HepG2 (cell line): ENCODE measurements around the gene LLGL2. TPM values are rescaled to one million over a fixed set of nuclear protein-coding genes. Genes with fewer than 3 reads are reported as not detected.
A peak's percentile ranks its signal among the peaks of the same experiment; 100 is the strongest.

Experiments used
- ATF5 ChIP-seq: sonication (generic); formaldehyde crosslinking; IDR thresholded peaks from 2 replicates; pipeline ENCODE4 v1.4.0; 2020; ENCODE audit warnings: mild to moderate bottlenecking, low read depth, missing genetic modification reagents
- BORCS8-MEF2B ChIP-seq: sonication (generic); formaldehyde crosslinking; IDR thresholded peaks from 2 replicates; pipeline ENCODE4 v1.8.0; 2022; ENCODE audit warnings: mild to moderate bottlenecking, missing genetic modification reagents
- GTF3A ChIP-seq: sonication (generic); formaldehyde crosslinking; conservative IDR thresholded peaks from 2 replicates; pipeline ENCODE4 v1.4.0; 2020; ENCODE audit warnings: mild to moderate bottlenecking, missing genetic modification reagents
- HCFC1 ChIP-seq: fragments of 150-350 bp; IDR thresholded peaks from 2 replicates; pipeline ENCODE4 v1.6.1; 2014; ENCODE audit warnings: low read depth, low read length
- IKZF1 ChIP-seq: fragments of 450-650 bp; IDR thresholded peaks from 2 replicates; pipeline ENCODE4 v1.7.1; 2016
- KMT2B ChIP-seq: IDR thresholded peaks from 2 replicates; pipeline ENCODE4 v1.6.1; 2016; ENCODE audit warnings: missing genetic modification reagents, missing compliant biosample characterization
- LCORL ChIP-seq, 2 experiments: fragments of 450-650 bp in 1 of 2; sonication (generic) in 1 of 2; formaldehyde crosslinking in 1 of 2; IDR thresholded peaks; 2 replicates each; pipeline versions ENCODE4 v1.5.0 to v1.6.1; 2017 to 2020; ENCODE audit warnings: antibody characterized with exemption in 1 of 2, missing genetic modification reagents in 1 of 2
- NCOR1 ChIP-seq: fragments of 200-600 bp; sonication (generic); IDR thresholded peaks from 2 replicates; pipeline ENCODE4 v1.7.0; 2017; ENCODE audit warnings: antibody characterized with exemption, low read length, borderline replicate concordance
- NPAS2 ChIP-seq: sonication (generic); formaldehyde crosslinking; IDR thresholded peaks from 2 replicates; pipeline ENCODE4 v1.8.0; 2022; ENCODE audit warnings: mild to moderate bottlenecking, missing genetic modification reagents, borderline replicate concordance
- PHF21A ChIP-seq: sonication (generic); formaldehyde crosslinking; IDR thresholded peaks from 2 replicates; pipeline ENCODE4 v1.5.0; 2020; ENCODE audit warnings: mild to moderate bottlenecking, missing genetic modification reagents
- RFX1 ChIP-seq: fragments of 450-650 bp; IDR thresholded peaks from 2 replicates; pipeline ENCODE4 v1.6.1; 2017
- SPEN ChIP-seq: sonication (generic); formaldehyde crosslinking; IDR thresholded peaks from 2 replicates; pipeline ENCODE4 v1.5.1; 2020; ENCODE audit warnings: low read depth, mild to moderate bottlenecking, missing genetic modification reagents
- TBL1XR1 ChIP-seq: fragments of 150-350 bp; IDR thresholded peaks from 2 replicates; pipeline ENCODE4 v1.6.1; 2014; ENCODE audit warnings: borderline replicate concordance, low read length; ENCODE audit not compliant: partially characterized antibody
- ZBTB21 ChIP-seq: sonication (generic); formaldehyde crosslinking; IDR thresholded peaks from 2 replicates; pipeline ENCODE4 v1.4.0; 2020; ENCODE audit warnings: missing genetic modification reagents
- ZFP37 ChIP-seq: sonication (generic); formaldehyde crosslinking; IDR thresholded peaks from 2 replicates; pipeline ENCODE4 v1.4.0; 2020; ENCODE audit warnings: missing genetic modification reagents, borderline replicate concordance
- ZMYM2 ChIP-seq: sonication (generic); formaldehyde crosslinking; IDR thresholded peaks from 2 replicates; pipeline ENCODE4 v1.8.0; 2022; ENCODE audit warnings: mild to moderate bottlenecking, missing genetic modification reagents
- ZNF136 ChIP-seq: sonication (generic); formaldehyde crosslinking; IDR thresholded peaks from 2 replicates; pipeline ENCODE4 v1.8.1; 2022; ENCODE audit warnings: low read depth, mild to moderate bottlenecking, moderate library complexity, missing genetic modification reagents
- ZNF207 ChIP-seq: fragments of 450-650 bp; IDR thresholded peaks from 2 replicates; pipeline ENCODE4 v1.6.1; 2016; ENCODE audit warnings: antibody characterized with exemption, borderline replicate concordance
- ZNF564 ChIP-seq: sonication (generic); formaldehyde crosslinking; IDR thresholded peaks from 2 replicates; pipeline ENCODE4 v1.8.1; 2023; ENCODE audit warnings: mild to moderate bottlenecking, missing genetic modification reagents
- ZNF607 ChIP-seq: sonication (generic); formaldehyde crosslinking; IDR thresholded peaks from 2 replicates; pipeline ENCODE4 v1.5.1; 2020; ENCODE audit warnings: missing genetic modification reagents, mild to moderate bottlenecking, borderline replicate concordance
- polyA plus RNA-seq, 8 experiments: library from polyadenylated mRNA; depleted of rRNA in 3 of 8; stranded (reverse) in 7 of 8; unstranded in 1 of 8; fragments of >200 nt; fragmentation: Illumina TruSeq in 4 of 8; extraction: Trizol in 4 of 8; gene quantifications; 2 replicates each; pipeline versions ENCODE4 v1.2.1 to v1.2.3, GENCODE V29; 2011 to 2016; ENCODE audit warnings: low read depth in 4 of 8, missing spikeins in 1 of 8, mixed read lengths in 1 of 8; ENCODE audit not compliant: insufficient read depth in 1 of 8
- total RNA-seq, 5 experiments: library from RNA; depleted of rRNA; stranded (reverse); fragments of >200 nt; fragmentation: Illumina TruSeq; extraction: Trizol; gene quantifications; 2 replicates each; pipeline ENCODE4 v1.2.3, GENCODE V29; 2016; ENCODE audit warnings: low read depth in 1 of 5
- TF ChIP-seq, protein P1 (sequence below): sonication (generic); formaldehyde crosslinking; IDR thresholded peaks from 2 replicates; pipeline ENCODE4 v1.4.0; 2020; ENCODE audit warnings: missing genetic modification reagents
- TF ChIP-seq, protein P2 (sequence below): sonication (generic); formaldehyde crosslinking; IDR thresholded peaks from 2 replicates; pipeline ENCODE4 v1.4.0; 2020; ENCODE audit warnings: missing genetic modification reagents, borderline replicate concordance

LLGL2 gene
- total and polyA plus RNA-seq, 2 of the 13 experiments (the other 11 are each of a cell fraction or from before 2014, with no cell fraction given): 83.0 to 86.7 TPM

DNA sequence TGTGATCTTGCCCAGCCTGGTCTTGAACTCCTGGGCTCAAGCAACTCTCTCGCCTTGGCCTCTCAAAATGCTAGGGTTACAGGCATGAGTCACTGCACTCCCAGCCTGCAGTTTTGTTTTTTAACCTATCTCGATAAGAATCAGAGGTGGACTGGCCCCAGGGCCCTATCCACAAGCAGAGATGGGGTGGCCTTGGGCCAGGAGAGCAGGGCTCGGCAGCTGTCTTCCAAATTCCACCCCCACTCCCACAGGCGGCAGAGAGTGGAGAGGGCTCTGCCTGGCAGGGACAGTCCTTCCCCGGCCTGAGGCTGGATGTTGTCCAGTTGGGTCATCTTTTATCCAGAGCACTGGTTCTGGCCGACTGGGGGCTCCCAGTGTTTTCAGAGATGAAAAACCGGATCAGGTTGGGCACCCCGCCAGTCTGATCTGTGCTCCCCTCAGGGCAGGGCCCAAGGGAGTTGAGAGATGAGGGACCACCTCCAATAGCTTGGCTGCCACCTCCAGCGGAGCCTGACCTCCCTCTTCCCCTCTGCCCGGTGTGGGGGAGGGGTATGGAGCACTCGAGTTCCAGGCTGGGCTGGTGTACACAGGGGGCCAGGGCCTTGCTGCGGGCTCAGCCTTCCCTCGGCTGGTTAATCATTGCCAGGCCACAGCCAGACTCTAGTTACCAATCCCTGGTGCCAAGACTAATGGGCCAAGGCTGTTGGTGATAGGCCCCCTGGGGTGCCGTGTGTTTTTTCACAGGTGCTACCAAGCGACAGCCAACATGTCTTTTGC, 31.8 kb downstream of the LLGL2 start (continued):
- TF ChIP-seq, protein P1, sequence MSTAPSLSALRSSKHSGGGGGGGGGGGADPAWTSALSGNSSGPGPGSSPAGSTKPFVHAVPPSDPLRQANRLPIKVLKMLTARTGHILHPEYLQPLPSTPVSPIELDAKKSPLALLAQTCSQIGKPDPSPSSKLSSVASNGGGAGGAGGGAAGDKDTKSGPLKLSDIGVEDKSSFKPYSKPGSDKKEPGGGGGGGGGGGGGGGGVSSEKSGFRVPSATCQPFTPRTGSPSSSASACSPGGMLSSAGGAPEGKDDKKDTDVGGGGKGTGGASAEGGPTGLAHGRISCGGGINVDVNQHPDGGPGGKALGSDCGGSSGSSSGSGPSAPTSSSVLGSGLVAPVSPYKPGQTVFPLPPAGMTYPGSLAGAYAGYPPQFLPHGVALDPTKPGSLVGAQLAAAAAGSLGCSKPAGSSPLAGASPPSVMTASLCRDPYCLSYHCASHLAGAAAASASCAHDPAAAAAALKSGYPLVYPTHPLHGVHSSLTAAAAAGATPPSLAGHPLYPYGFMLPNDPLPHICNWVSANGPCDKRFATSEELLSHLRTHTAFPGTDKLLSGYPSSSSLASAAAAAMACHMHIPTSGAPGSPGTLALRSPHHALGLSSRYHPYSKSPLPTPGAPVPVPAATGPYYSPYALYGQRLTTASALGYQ (CRISPR knock-in tag): peak; percentile 62; the same call in 1 of the 2 replicates
- TF ChIP-seq ZMYM2 (CRISPR knock-in tag) (0 out of 2 replicates have a peak, but pooled peaks have one; percentile 5), ZFP37 (CRISPR knock-in tag) (peak; percentile 65; the same call in 1 of the 2 replicates), HCFC1 (no peak), RFX1 (no peak; the same call in 1 of the 2 replicates), ZNF136 (CRISPR knock-in tag) (no peak; the same call in 1 of the 2 replicates), GTF3A (CRISPR knock-in tag) (no peak; the same call in 1 of the 2 replicates), IKZF1 (no peak), TBL1XR1 (peak; percentile 16), ZNF207 (no peak), ATF5 (CRISPR knock-in tag) (no peak), LCORL (IDR thresholded peaks at IDR 0.05) (no peak; the same call in 1 of the 2 replicates), LCORL (CRISPR knock-in tag; IDR thresholded peaks at IDR 0.05) (peak; percentile 99), ZNF607 (CRISPR knock-in tag) (peak; percentile 96), BORCS8-MEF2B (CRISPR knock-in tag) (peak; percentile 92), PHF21A (CRISPR knock-in tag) (peak; percentile 99), KMT2B (peak; percentile 54; the same call in 1 of the 2 replicates), SPEN (CRISPR knock-in tag) (peak; percentile 78; the same call in 1 of the 2 replicates), NCOR1 (peak; percentile 78; the same call in 1 of the 2 replicates), NPAS2 (no peak), ZBTB21 (CRISPR knock-in tag) (0 out of 2 replicates have a peak, but pooled peaks have one; percentile 37), ZNF564 (CRISPR knock-in tag) (peak; percentile 87; the same call in 1 of the 2 replicates)
- TF ChIP-seq, protein P2, sequence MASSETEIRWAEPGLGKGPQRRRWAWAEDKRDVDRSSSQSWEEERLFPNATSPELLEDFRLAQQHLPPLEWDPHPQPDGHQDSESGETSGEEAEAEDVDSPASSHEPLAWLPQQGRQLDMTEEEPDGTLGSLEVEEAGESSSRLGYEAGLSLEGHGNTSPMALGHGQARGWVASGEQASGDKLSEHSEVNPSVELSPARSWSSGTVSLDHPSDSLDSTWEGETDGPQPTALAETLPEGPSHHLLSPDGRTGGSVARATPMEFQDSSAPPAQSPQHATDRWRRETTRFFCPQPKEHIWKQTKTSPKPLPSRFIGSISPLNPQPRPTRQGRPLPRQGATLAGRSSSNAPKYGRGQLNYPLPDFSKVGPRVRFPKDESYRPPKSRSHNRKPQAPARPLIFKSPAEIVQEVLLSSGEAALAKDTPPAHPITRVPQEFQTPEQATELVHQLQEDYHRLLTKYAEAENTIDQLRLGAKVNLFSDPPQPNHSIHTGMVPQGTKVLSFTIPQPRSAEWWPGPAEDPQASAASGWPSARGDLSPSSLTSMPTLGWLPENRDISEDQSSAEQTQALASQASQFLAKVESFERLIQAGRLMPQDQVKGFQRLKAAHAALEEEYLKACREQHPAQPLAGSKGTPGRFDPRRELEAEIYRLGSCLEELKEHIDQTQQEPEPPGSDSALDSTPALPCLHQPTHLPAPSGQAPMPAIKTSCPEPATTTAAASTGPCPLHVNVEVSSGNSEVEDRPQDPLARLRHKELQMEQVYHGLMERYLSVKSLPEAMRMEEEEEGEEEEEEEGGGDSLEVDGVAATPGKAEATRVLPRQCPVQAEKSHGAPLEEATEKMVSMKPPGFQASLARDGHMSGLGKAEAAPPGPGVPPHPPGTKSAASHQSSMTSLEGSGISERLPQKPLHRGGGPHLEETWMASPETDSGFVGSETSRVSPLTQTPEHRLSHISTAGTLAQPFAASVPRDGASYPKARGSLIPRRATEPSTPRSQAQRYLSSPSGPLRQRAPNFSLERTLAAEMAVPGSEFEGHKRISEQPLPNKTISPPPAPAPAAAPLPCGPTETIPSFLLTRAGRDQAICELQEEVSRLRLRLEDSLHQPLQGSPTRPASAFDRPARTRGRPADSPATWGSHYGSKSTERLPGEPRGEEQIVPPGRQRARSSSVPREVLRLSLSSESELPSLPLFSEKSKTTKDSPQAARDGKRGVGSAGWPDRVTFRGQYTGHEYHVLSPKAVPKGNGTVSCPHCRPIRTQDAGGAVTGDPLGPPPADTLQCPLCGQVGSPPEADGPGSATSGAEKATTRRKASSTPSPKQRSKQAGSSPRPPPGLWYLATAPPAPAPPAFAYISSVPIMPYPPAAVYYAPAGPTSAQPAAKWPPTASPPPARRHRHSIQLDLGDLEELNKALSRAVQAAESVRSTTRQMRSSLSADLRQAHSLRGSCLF: no peak
